SK-N-SH (cell line): ENCODE data around the gene TM2D3. TPM values are rescaled to one million over a fixed set of nuclear protein-coding genes. Genes with fewer than 3 reads are reported as not detected.

ENCODE experiments used
- CTCF ChIA-PET: fragments of 300-600, 350-600 bp; formaldehyde crosslinking; extraction: SDS; loops from one replicate; lab custom pipeline; 2021; lab: Yijun Ruan, JAX
- POLR2A ChIA-PET: fragments of 350-600 bp; sonication (Branson Sonifier 250); formaldehyde crosslinking; extraction: SDS; loops from one replicate; lab custom pipeline; 2020; ENCODE audit warnings: antibody characterized with exemption, inconsistent platforms; lab: Yijun Ruan, JAX
- DNase-seq: peaks from one replicate; pipeline ENCODE4 v3.0.0; 2012
- H2AFZ ChIP-seq: fragments of 200-600 bp; sonication (generic); 2 replicates; pipeline ENCODE4 v1.8.1; 2016; ENCODE audit warnings: antibody characterized with exemption, mild to moderate bottlenecking, low read depth
- H3F3A ChIP-seq: fragments of 200-600 bp; sonication (generic); replicated peaks from 2 replicates; pipeline ENCODE3; 2016; ENCODE audit warnings: antibody characterized with exemption, mild to moderate bottlenecking; ENCODE audit not compliant: insufficient read depth
- H3K27ac ChIP-seq, 2 experiments: fragments of 200-500 bp in 1 of 2; fragments of 200-600 bp in 1 of 2; sonication (Bioruptor generic) in 1 of 2; sonication (generic), shearing (Covaris generic) in 1 of 2; 2 replicates each; pipeline versions ENCODE4 v1.5.1 to v1.6.1; 2014 to 2016; ENCODE audit warnings: low read depth in 2 of 2, inconsistent platforms in 1 of 2, low read length in 1 of 2, mild to moderate bottlenecking in 1 of 2, mixed read lengths in 1 of 2
- H3K27me3 ChIP-seq: fragments of 200-600 bp; sonication (generic), shearing (Covaris generic); 2 replicates; pipeline ENCODE4 v1.6.1; 2016; ENCODE audit warnings: mixed run types; ENCODE audit not compliant: insufficient read depth
- H3K36me3 ChIP-seq, 2 experiments: fragments of 200-500 bp in 1 of 2; fragments of 200-600 bp in 1 of 2; sonication (Bioruptor generic) in 1 of 2; sonication (generic) in 1 of 2; replicated peaks in 1 of 2; 2 replicates each; pipeline versions ENCODE3 to v1.5.1; 2014 to 2016; ENCODE audit warnings: low read length in 1 of 2, mild to moderate bottlenecking in 1 of 2; ENCODE audit not compliant: insufficient read depth in 2 of 2, control insufficient read depth in 1 of 2
- H3K4me1 ChIP-seq, 2 experiments: fragments of 200-500 bp in 1 of 2; fragments of 200-600 bp in 1 of 2; sonication (Bioruptor generic) in 1 of 2; sonication (generic), shearing (Covaris generic) in 1 of 2; 2 replicates each; pipeline versions ENCODE4 v1.5.1 to v1.6.1; 2014 to 2016; ENCODE audit warnings: low read depth in 1 of 2, low read length in 1 of 2, mixed run types in 1 of 2; ENCODE audit not compliant: insufficient read depth in 2 of 2, control insufficient read depth in 1 of 2
- H3K4me2 ChIP-seq: fragments of 200-600 bp; sonication (generic), shearing (Covaris generic); 2 replicates; pipeline ENCODE4 v1.6.1; 2017; ENCODE audit warnings: mixed run types
- H3K4me3 ChIP-seq, 2 experiments: fragments of 200-500 bp in 1 of 2; fragments of 200-600 bp in 1 of 2; sonication (Bioruptor generic) in 1 of 2; sonication (generic), shearing (Covaris generic) in 1 of 2; 2 replicates each; pipeline versions ENCODE4 v1.5.1 to v1.8.1; 2014 to 2016; ENCODE audit warnings: low read depth in 2 of 2, inconsistent platforms in 1 of 2, low read length in 1 of 2, mild to moderate bottlenecking in 1 of 2, mixed read lengths in 1 of 2, moderate library complexity in 1 of 2
- H3K79me2 ChIP-seq: fragments of 200-600 bp; sonication (generic); 2 replicates; pipeline ENCODE4 v1.8.1; 2017; ENCODE audit warnings: mild to moderate bottlenecking; ENCODE audit not compliant: insufficient read depth
- H3K9ac ChIP-seq: fragments of 200-600 bp; sonication (generic); 2 replicates; pipeline ENCODE4 v1.6.1; 2017; ENCODE audit warnings: mixed run types
- H3K9me2 ChIP-seq: fragments of 200-600 bp; sonication (generic); 2 replicates; pipeline ENCODE4 v1.6.1; 2017; ENCODE audit warnings: mixed run types
- H3K9me3 ChIP-seq: fragments of 200-600 bp; sonication (generic); 2 replicates; pipeline ENCODE4 v1.6.1; 2017; ENCODE audit warnings: mixed run types, mild to moderate bottlenecking, moderate library complexity
- H4K20me1 ChIP-seq: fragments of 200-600 bp; sonication (generic); 2 replicates; pipeline ENCODE4 v1.6.1; 2017; ENCODE audit warnings: mild to moderate bottlenecking, mixed run types; ENCODE audit not compliant: insufficient read depth
- CHD2 ChIP-seq: fragments of 150-350 bp; IDR thresholded peaks from 2 replicates; pipeline ENCODE4 v1.6.1; 2018; ENCODE audit warnings: low read length; ENCODE audit not compliant: partially characterized antibody
- ELF1 ChIP-seq: IDR thresholded peaks from 2 replicates; pipeline ENCODE4 v1.4.0; 2012
- EZH2phosphoT487 ChIP-seq: fragments of 200-600 bp; sonication (generic); IDR thresholded peaks from 2 replicates; pipeline ENCODE4 v1.6.1; 2017; ENCODE audit warnings: low read depth, mixed run types, mild to moderate bottlenecking, antibody characterized with exemption, moderate library complexity, borderline replicate concordance
- FOSL2 ChIP-seq: IDR thresholded peaks from 2 replicates; pipeline ENCODE4 v1.4.0; 2012; ENCODE audit warnings: low read depth, mild to moderate bottlenecking, moderate library complexity, borderline replicate concordance
- FOXJ3 ChIP-seq: sonication (generic); formaldehyde crosslinking; IDR thresholded peaks from 2 replicates; pipeline ENCODE4 v1.5.1; 2020; ENCODE audit warnings: mild to moderate bottlenecking, missing genetic modification reagents
- GABPA ChIP-seq: IDR thresholded peaks from 2 replicates; pipeline ENCODE4 v1.4.0; 2012; ENCODE audit warnings: low read depth, mild to moderate bottlenecking
- MAX ChIP-seq: IDR thresholded peaks from 2 replicates; pipeline ENCODE4 v1.4.0; 2012; ENCODE audit warnings: low read depth
- MEF2A ChIP-seq: IDR thresholded peaks from 2 replicates; pipeline ENCODE4 v1.4.0; 2012; ENCODE audit warnings: low read depth, borderline replicate concordance
- MXI1 ChIP-seq: IDR thresholded peaks from 2 replicates; pipeline ENCODE4 v1.6.1; 2012; ENCODE audit warnings: mild to moderate bottlenecking, low read depth, low read length, improper control_type of control experiment
- NFIC ChIP-seq: IDR thresholded peaks from 2 replicates; pipeline ENCODE4 v1.4.0; 2012; ENCODE audit warnings: borderline replicate concordance
- NRF1 ChIP-seq: IDR thresholded peaks from 2 replicates; pipeline ENCODE4 v1.6.1; 2012; ENCODE audit warnings: low read depth, mild to moderate bottlenecking, low read length
- RAD21 ChIP-seq: IDR thresholded peaks from 2 replicates; pipeline ENCODE4 v1.6.1; 2012; ENCODE audit warnings: mild to moderate bottlenecking, low read length
- RCOR1 ChIP-seq: fragments of 150-350 bp; IDR thresholded peaks from 2 replicates; pipeline ENCODE4 v1.6.1; 2017; ENCODE audit warnings: antibody characterized with exemption, low read length
- REST ChIP-seq: IDR thresholded peaks from 2 replicates; pipeline ENCODE4 v1.6.1; 2012; ENCODE audit warnings: mild to moderate bottlenecking, low read depth, low read length, moderate library complexity
- RFX5 ChIP-seq: IDR thresholded peaks from 2 replicates; pipeline ENCODE4 v1.6.1; 2012; ENCODE audit warnings: mild to moderate bottlenecking, improper control_type of control experiment, low read length
- TAF1 ChIP-seq: IDR thresholded peaks from 2 replicates; pipeline ENCODE4 v1.6.1; 2012; ENCODE audit warnings: low read depth, mild to moderate bottlenecking, low read length, moderate library complexity, borderline replicate concordance
- TCF12 ChIP-seq: IDR thresholded peaks from 2 replicates; pipeline ENCODE4 v1.4.0; 2012
- YY1 ChIP-seq: IDR thresholded peaks from 2 replicates; pipeline ENCODE4 v1.4.0; 2012; ENCODE audit warnings: low read depth, mild to moderate bottlenecking
- ZBTB33 ChIP-seq: IDR thresholded peaks from 2 replicates; pipeline ENCODE4 v1.4.0; 2012; ENCODE audit warnings: low read depth, borderline replicate concordance
- WGBS: methylation state at CpG from one replicate; pipeline ENCODE4 v1.1.6; 2017; ENCODE audit warnings: low lambda C conversion rate; 5-methylcytosine and 5-hydroxymethylcytosine counted together
- polyA plus RNA-seq, 3 experiments: library from polyadenylated mRNA; depleted of rRNA; stranded (reverse); fragments of >200 nt; gene quantifications; 2 replicates each; pipeline ENCODE4 v1.2.3, GENCODE V29; 2012
- TF ChIP-seq, protein P1 (sequence below): IDR thresholded peaks from 2 replicates; pipeline ENCODE4 v1.4.0; 2012; ENCODE audit warnings: low read depth, borderline replicate concordance
- TF ChIP-seq, protein P2 (sequence below): IDR thresholded peaks from 2 replicates; pipeline ENCODE4; 2012
- TF ChIP-seq, protein P3 (sequence below): fragments of 150-350 bp; IDR thresholded peaks from 2 replicates; pipeline ENCODE4 v1.6.1; 2017; ENCODE audit warnings: antibody characterized with exemption, low read length, low read depth, borderline replicate concordance

The TM2D3 gene
- 71.6 and 73.3 TPM in 2 replicates for polyA plus RNA-seq (2012; rRNA removed)
- polyA plus RNA-seq (2012; cell fraction: cytosol; rRNA removed), result 66.3 and 69.5 TPM in 2 replicates
- polyA plus RNA-seq (2012; cell fraction: nucleus; rRNA removed), result 74.8 and 94.3 TPM in 2 replicates

DNA sequence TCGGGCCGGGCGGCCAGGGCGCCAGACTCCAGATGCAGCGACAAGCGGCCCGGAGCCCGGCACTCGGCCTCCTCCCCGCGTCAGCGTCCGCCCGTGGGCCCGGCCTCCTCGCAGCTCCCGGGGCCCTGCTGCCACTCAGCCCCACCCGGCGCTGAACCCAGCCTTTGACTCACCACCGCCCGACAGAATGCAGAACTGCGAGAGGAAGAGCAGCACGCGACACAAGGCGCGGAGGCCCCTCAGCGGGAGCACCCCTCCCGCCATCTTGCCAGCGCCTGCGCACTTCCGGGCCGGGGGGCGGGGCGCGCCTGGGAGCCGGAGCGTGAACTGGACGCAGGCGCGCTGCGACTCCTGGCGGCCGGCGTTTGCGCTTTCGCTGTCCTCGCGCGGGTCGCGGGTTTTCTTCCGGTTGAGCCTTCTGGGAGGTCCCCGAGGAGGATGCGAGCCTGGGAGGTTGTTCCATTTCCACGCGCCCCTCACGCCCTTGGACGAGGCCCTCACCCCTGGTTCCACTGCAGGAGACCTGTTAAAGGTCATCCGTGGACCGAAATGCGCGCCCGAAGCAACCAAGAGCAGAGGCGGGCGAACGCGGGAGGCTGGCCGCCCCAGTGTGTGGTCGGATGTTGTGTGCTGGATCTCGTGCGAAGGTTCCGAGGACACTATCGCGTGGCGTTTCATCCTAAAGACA, at the start of gene TM2D3:
Gene TM2D3, minus strand, starts transcription at position 284 of the 688 bp plus-strand sequence. Its CDS starts 20 bp downstream, at position 264.
- DNase-seq, result peak; percentile 98
- H3K9ac ChIP-seq, result peak within 1 kb of the TSS; percentile 92
- peak within 1 kb of the TSS; percentile 88 to 92 for H3K4me3 ChIP-seq
- ChIA-PET CTCF (interaction anchor here (1.0 to 2.3 kb wide), 5 partner anchors 9 to 364 kb away, joined by 4 to 16 read pairs (median 5); no protein-coding TSS in a partner anchor), POLR2A (interaction anchor here (0.7 to 0.9 kb wide), 2 partner anchors 13 to 359 kb away, joined by 3 read pairs; no protein-coding TSS in a partner anchor)
- H3K4me2 ChIP-seq, result peak within 1 kb of the TSS; percentile 97
- peak within 1 kb of the TSS; percentile 90 to 96 for H3K27ac ChIP-seq
- H3K9me2 ChIP-seq, result no peaks in the 10 kb centered on the region
- H2AFZ ChIP-seq, result peak within 1 kb of the TSS; percentile 95
- peaks cover 60% of the 10 kb centered on the region for H3K79me2 ChIP-seq
- 3% methylated on average over 39 of the region's 75 CpGs for WGBS
- H3K4me1 ChIP-seq, result peaks cover 17 to 22% of the 10 kb centered on the region in 2 experiments; a peak in 3 of 4 replicates
- peaks cover 20% of the 10 kb centered on the region for H3F3A ChIP-seq
- H3K27me3 ChIP-seq, result no peaks in the 10 kb centered on the region
- peaks cover 32 to 38% of the 10 kb centered on the region in 2 experiments for H3K36me3 ChIP-seq
- no peaks in the 10 kb centered on the region for H3K9me3 ChIP-seq
- H4K20me1 ChIP-seq, result peaks cover 19% of the 10 kb centered on the region
- TF ChIP-seq TCF12 (0 out of 2 replicates have a peak, but pooled peaks have one; percentile 24), RAD21 (peak; percentile 32; the same call in 1 of the 2 replicates), RFX5 (no peak), FOXJ3 (CRISPR knock-in tag) (no peak; the same call in 1 of the 2 replicates), EZH2phosphoT487 (no peak), YY1 (peak; percentile 93), MXI1 (peak; percentile 89), CHD2 (peak; percentile 84), RCOR1 (no peak), ZBTB33 (peak; percentile 75; the same call in 1 of the 2 replicates), TAF1 (peak; percentile 86), FOSL2 (no peak), MEF2A (no peak), MAX (peak; percentile 93), NFIC (no peak), GABPA (peak; percentile 81), ELF1 (peak; percentile 81), NRF1 (peak; percentile 83), REST (peak; percentile 11; the same call in 1 of the 2 replicates)
- TF ChIP-seq, protein P1, sequence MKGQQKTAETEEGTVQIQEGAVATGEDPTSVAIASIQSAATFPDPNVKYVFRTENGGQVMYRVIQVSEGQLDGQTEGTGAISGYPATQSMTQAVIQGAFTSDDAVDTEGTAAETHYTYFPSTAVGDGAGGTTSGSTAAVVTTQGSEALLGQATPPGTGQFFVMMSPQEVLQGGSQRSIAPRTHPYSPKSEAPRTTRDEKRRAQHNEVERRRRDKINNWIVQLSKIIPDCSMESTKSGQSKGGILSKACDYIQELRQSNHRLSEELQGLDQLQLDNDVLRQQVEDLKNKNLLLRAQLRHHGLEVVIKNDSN, result no peak
- TF ChIP-seq, protein P2, sequence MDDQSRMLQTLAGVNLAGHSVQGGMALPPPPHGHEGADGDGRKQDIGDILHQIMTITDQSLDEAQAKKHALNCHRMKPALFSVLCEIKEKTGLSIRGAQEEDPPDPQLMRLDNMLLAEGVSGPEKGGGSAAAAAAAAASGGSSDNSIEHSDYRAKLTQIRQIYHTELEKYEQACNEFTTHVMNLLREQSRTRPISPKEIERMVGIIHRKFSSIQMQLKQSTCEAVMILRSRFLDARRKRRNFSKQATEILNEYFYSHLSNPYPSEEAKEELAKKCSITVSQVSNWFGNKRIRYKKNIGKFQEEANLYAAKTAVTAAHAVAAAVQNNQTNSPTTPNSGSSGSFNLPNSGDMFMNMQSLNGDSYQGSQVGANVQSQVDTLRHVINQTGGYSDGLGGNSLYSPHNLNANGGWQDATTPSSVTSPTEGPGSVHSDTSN, result no peak
- TF ChIP-seq, protein P3, sequence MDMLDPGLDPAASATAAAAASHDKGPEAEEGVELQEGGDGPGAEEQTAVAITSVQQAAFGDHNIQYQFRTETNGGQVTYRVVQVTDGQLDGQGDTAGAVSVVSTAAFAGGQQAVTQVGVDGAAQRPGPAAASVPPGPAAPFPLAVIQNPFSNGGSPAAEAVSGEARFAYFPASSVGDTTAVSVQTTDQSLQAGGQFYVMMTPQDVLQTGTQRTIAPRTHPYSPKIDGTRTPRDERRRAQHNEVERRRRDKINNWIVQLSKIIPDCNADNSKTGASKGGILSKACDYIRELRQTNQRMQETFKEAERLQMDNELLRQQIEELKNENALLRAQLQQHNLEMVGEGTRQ, result no peak
